HepG2 (cell line): ENCODE results near the gene CCDC69. TPM values are rescaled to one million over a fixed set of nuclear protein-coding genes. Genes with fewer than 3 reads are reported as not detected.

ENCODE experiments used
- ATAC-seq: fragments of 200-7000 bp; cut with Tn5 transposase; 3 replicates; pipeline ENCODE4 v1.9.1; 2020; ENCODE audit warnings: mild to moderate bottlenecking, moderate library complexity
- BruUV-seq: library from RNA; stranded (reverse); fragments of 400-500 nt; replicated peaks from 2 replicates; lab custom pipeline; 2021; lab: Mats Ljungman, UMichigan
- CTCF ChIA-PET: fragments of 300-600 bp; formaldehyde crosslinking; extraction: SDS; loops from one replicate; lab custom pipeline; 2021; ENCODE audit warnings: low total read pairs, inconsistent platforms, low intra/inter-chr PET ratio; lab: Yijun Ruan, JAX
- POLR2A ChIA-PET: fragments of 350-600 bp; sonication (Branson Sonifier 250); formaldehyde crosslinking; loops from one replicate; lab custom pipeline; 2020; ENCODE audit warnings: antibody characterized with exemption, inconsistent platforms; lab: Yijun Ruan, JAX
- DNase-seq: peaks from one replicate; pipeline ENCODE4 v3.0.0-alpha.2; 2015; ENCODE audit warnings: low spot score
- FAIRE-seq: peaks from 3 replicates; lab custom pipeline; 2011; peaks lifted over from hg19 to GRCh38; lab: Jason Lieb, UNC
- H2AFZ ChIP-seq: one replicate; pipeline ENCODE4 v1.6.1; 2011; ENCODE audit warnings: low read length, inconsistent platforms
- H3K27ac ChIP-seq: fragments of 300-600 bp; 3 replicates; pipeline ENCODE4 v1.8.0; 2011; ENCODE audit warnings: mixed run types, mild to moderate bottlenecking, mixed read lengths, low read length, inconsistent platforms; ENCODE audit not compliant: insufficient read depth; ENCODE audit errors: extremely low read length
- H3K27me3 ChIP-seq, 2 experiments: fragments of 200-600 bp in 1 of 2; 2 replicates in 1 of 2; 3 replicates in 1 of 2; pipeline versions ENCODE4 v1.6.0 to v1.8.0; 2011; ENCODE audit warnings: low read length in 2 of 2, mild to moderate bottlenecking in 2 of 2, moderate library complexity in 2 of 2, inconsistent platforms in 1 of 2; ENCODE audit not compliant: insufficient read depth in 2 of 2, control insufficient read depth in 1 of 2
- H3K36me3 ChIP-seq, 2 experiments: fragments of 200-600 bp in 1 of 2; replicated peaks in 1 of 2; 2 replicates in 1 of 2; 3 replicates in 1 of 2; pipeline versions ENCODE4 v1.5.1 to v1.8.0; 2011; ENCODE audit warnings: low read length in 2 of 2, inconsistent platforms in 1 of 2; ENCODE audit not compliant: insufficient read depth in 2 of 2, control insufficient read depth in 1 of 2
- H3K4me1 ChIP-seq: 2 replicates; pipeline ENCODE4 v1.5.1; 2012; ENCODE audit warnings: low read length, inconsistent platforms; ENCODE audit not compliant: insufficient read depth
- H3K4me2 ChIP-seq: 2 replicates; pipeline ENCODE4 v1.6.0; 2011; ENCODE audit warnings: low read depth, low read length, inconsistent platforms
- H3K4me3 ChIP-seq, 3 experiments: fragments of 200-600 bp in 1 of 3; sonication (generic), shearing (Covaris generic) in 1 of 3; replicated peaks in 1 of 3; 2 replicates each; pipeline ENCODE4 v1.5.1; 2011 to 2016; ENCODE audit warnings: low read length in 3 of 3, inconsistent platforms in 2 of 3, low read depth in 2 of 3, mild to moderate bottlenecking in 2 of 3, control low read depth in 1 of 3, mixed read lengths in 1 of 3; ENCODE audit not compliant: insufficient read depth in 1 of 3
- H3K79me2 ChIP-seq: one replicate; pipeline ENCODE4 v1.6.1; 2011; ENCODE audit warnings: low read length, inconsistent platforms; ENCODE audit not compliant: insufficient read depth
- H3K9ac ChIP-seq: 2 replicates; pipeline ENCODE4 v1.6.0; 2011; ENCODE audit warnings: mild to moderate bottlenecking, low read depth, low read length, inconsistent platforms; ENCODE audit not compliant: insufficient read depth
- H3K9me3 ChIP-seq: 2 replicates; pipeline ENCODE4 v1.5.1; 2012; ENCODE audit warnings: mild to moderate bottlenecking, low read length
- H4K20me1 ChIP-seq: 2 replicates; pipeline ENCODE4 v1.6.0; 2011; ENCODE audit warnings: inconsistent platforms, mild to moderate bottlenecking, low read length, moderate library complexity; ENCODE audit not compliant: insufficient read depth
- ATF1 ChIP-seq: IDR thresholded peaks from 2 replicates; pipeline ENCODE4 v1.6.1; 2016; ENCODE audit warnings: mild to moderate bottlenecking, control low read depth
- CCAR2 ChIP-seq: fragments of 200-400 bp; formaldehyde crosslinking; optimal IDR thresholded peaks from 2 replicates; pipeline ENCODE3; 2018; ENCODE audit warnings: low read depth, mild to moderate bottlenecking, low read length, moderate library complexity
- GMEB1 ChIP-seq: sonication (generic); formaldehyde crosslinking; IDR thresholded peaks from 2 replicates; pipeline ENCODE4 v1.5.1; 2020; ENCODE audit warnings: missing genetic modification reagents, mild to moderate bottlenecking, borderline replicate concordance
- HMGA1 ChIP-seq: sonication (generic); formaldehyde crosslinking; conservative IDR thresholded peaks from 2 replicates; pipeline ENCODE4 v1.4.0; 2020; ENCODE audit warnings: missing genetic modification reagents
- SRSF1 ChIP-seq: fragments of 200-400 bp; formaldehyde crosslinking; optimal IDR thresholded peaks from 2 replicates; pipeline ENCODE3; 2017; ENCODE audit warnings: mild to moderate bottlenecking, low read depth, low read length, moderate library complexity
- YEATS2 ChIP-seq: sonication (generic); formaldehyde crosslinking; IDR thresholded peaks from 2 replicates; pipeline ENCODE4 v1.4.0; 2020; ENCODE audit warnings: missing genetic modification reagents, borderline replicate concordance
- YEATS4 ChIP-seq: sonication (generic); formaldehyde crosslinking; IDR thresholded peaks from 2 replicates; pipeline ENCODE4 v1.4.0; 2020; ENCODE audit warnings: missing genetic modification reagents, borderline replicate concordance
- ZBTB20 ChIP-seq: sonication (generic); formaldehyde crosslinking; IDR thresholded peaks from 2 replicates; pipeline ENCODE4 v1.8.1; 2023; ENCODE audit warnings: missing genetic modification reagents, low read depth, mild to moderate bottlenecking, borderline replicate concordance
- ZBTB3 ChIP-seq: sonication (generic); formaldehyde crosslinking; IDR thresholded peaks from 2 replicates; pipeline ENCODE4 v1.4.0; 2020; ENCODE audit warnings: low read depth, mild to moderate bottlenecking, moderate library complexity, missing genetic modification reagents, borderline replicate concordance
- ZNF768 ChIP-seq: sonication (generic); formaldehyde crosslinking; IDR thresholded peaks from 2 replicates; pipeline ENCODE4 v1.4.0; 2020; ENCODE audit warnings: missing genetic modification reagents
- WGBS: methylation state at CpG from one replicate; pipeline ENCODE4 v1.1.6; 2017; ENCODE audit warnings: low lambda C conversion rate; 5-methylcytosine and 5-hydroxymethylcytosine counted together
- in situ Hi-C: cut with HindIII; loops from 2 replicates; pipeline ENCODE4 v1.10.0; 2017; ENCODE audit warnings: low pct_unique_long_range_greater_than_20kb; ENCODE audit not compliant: extremely low pct_ligation_motif_present
- intact Hi-C: fragments of 100-400 bp; cut with micrococcal nuclease; formaldehyde crosslinking; loops from one replicate; pipeline ENCODE4 v1.10.0; 2022; ENCODE audit not compliant: unreplicated experiment
- polyA plus RNA-seq, 8 experiments: library from polyadenylated mRNA; depleted of rRNA in 3 of 8; stranded (reverse) in 7 of 8; unstranded in 1 of 8; fragments of >200 nt; fragmentation: Illumina TruSeq in 4 of 8; extraction: Trizol in 4 of 8; gene quantifications; 2 replicates each; pipeline versions ENCODE4 v1.2.1 to v1.2.3, GENCODE V29; 2011 to 2016; ENCODE audit warnings: low read depth in 4 of 8, missing spikeins in 1 of 8, mixed read lengths in 1 of 8; ENCODE audit not compliant: insufficient read depth in 1 of 8
- total RNA-seq, 5 experiments: library from RNA; depleted of rRNA; stranded (reverse); fragments of >200 nt; fragmentation: Illumina TruSeq; extraction: Trizol; gene quantifications; 2 replicates each; pipeline ENCODE4 v1.2.3, GENCODE V29; 2016; ENCODE audit warnings: low read depth in 1 of 5

The CCDC69 gene
- total and polyA plus RNA-seq, 2 of the 13 experiments (the other 11 are each of a cell fraction or from before 2014, with no cell fraction given), result 12.2 to 45.2 TPM

GRCh38 chr5:151262532-151262931 lies 38.6 kb upstream of the CCDC69 start (continued):
- TF ChIP-seq SRSF1 (no peak), HMGA1 (CRISPR knock-in tag) (no peak), YEATS2 (CRISPR knock-in tag) (no peak), ZNF768 (no peak)

- intact Hi-C loops, result no loop called here
- ATAC-seq, result no peak
- 98% methylated on average over 4 of the region's 4 CpGs for WGBS
- Histone ChIP-seq H4K20me1 (no peaks in the 10 kb centered on the region), H2AFZ (no peak overlapping the region), H3K9ac (no peak overlapping the region), H3K4me1 (peaks cover 10% of the 10 kb centered on the region), H3K4me2 (no peak overlapping the region), H3K4me3 (no peak overlapping the region), H3K27ac (no peak overlapping the region), H3K36me3 (peaks cover 0 to 5% of the 10 kb centered on the region in 2 experiments; a peak in 3 of 5 replicates), H3K9me3 (no peaks in the 10 kb centered on the region), H3K79me2 (peaks cover 11% of the 10 kb centered on the region), H3K27me3 (no peaks in the 10 kb centered on the region)
- BruUV-seq, result no TSS peak
- ChIA-PET CTCF (no interaction called here), POLR2A (no interaction called here)
- DNase-seq, result no peak
- FAIRE-seq, result no peak
- in situ Hi-C loops, result no loop called here
- no peak for TF ChIP-seq CCAR2
- no peak for TF ChIP-seq ZBTB20 (CRISPR knock-in tag)
- no peak for TF ChIP-seq ZBTB3 (CRISPR knock-in tag)
- no peak for TF ChIP-seq YEATS4 (CRISPR knock-in tag)
- TF ChIP-seq GMEB1, result no peak
- no peak for TF ChIP-seq ATF1 (CRISPR knock-in tag)
These were observed 36.0 kb upstream of the CCDC69 start for GRCh38 chr5:151259931-151260330.
